DMS53 treated with DMSO at 0.1 percent for 48 hours (cell line): Measurements from ENCODE around the gene LRRC10B.
A peak's percentile ranks its signal among the peaks of the same experiment; 100 is the strongest.

Experiments used
- DNase-seq: peaks from one replicate; lab custom pipeline; 2025; ENCODE audit not compliant: unreplicated experiment; lab: John Stamatoyannopoulos, UW

The LRRC10B gene

DNA sequence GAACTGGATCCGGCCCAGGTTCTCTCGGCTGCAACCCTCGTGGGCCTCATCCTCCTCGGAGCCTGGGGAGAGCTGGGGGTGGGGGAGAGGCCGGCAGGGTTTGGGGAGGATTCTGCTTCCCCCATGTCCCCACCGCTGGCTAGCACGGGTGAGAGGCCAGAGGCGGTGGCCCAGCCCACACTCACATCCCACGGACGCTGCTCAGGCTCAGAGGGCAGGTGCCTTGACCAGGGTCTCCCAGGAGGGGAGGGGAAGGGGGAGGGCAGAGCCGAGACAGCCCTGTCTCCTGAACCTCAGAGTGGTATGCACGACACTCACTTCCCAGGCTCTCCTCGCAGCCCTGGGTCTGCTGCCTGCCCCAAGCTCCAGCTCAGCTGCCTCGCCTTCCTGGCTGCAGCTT is 19.6 kb downstream of the LRRC10B start:
- DNase-seq = no peak

DNA sequence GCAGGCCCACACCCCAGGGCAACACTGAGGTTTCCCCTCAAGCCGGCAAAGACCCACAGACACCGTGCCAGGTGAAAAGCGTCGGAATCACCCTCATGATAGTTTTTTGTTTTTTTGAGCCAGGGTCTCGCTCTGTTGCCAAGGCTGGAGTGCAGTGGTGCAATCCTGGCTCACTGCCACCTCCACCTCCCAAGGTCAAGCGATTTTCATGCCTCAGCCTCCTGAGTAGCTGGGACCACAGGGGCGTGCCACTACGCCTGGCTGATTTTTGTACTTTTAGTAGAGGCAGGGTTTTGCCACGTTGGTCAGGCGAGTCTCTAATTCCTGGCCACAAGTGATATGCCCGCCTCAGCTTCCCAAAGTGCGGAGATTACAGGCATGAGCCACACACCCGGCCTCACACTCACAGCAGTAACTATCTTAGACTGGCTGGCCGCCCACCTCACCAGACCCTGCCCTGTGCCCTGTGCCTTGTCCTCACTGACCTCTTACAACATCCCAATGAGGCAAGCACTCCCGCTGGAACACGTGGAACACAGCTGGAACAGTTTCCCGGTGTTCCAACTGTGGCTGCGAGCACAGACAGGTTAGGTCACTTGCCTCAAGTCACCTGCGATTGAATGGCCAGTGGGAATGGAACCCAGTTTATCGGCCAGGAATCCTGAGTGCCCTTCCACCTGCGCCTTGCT is 21.1 kb downstream of the LRRC10B start:
- DNase-seq = no peak

DNA sequence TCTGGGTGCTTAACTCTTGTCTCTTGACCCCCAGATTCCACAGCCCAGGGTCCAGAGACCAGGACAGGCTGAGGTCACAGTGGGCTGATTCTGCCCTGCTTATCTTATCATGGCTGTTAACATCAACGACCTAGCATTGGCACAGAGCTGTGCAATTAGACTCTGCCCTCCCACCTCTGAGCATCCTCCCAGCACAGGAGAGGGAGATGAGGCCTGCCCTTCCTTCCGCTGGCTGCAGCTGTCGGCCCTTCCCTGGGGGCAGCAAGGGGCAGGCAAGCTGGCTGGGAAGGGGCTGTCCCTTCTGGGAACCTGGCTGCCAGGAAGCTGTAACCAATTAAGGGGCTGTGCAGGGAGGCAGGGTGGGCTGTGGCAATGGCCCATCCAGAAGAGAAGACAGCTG is 22.5 kb downstream of the LRRC10B start:
- no peak for DNase-seq

DNA sequence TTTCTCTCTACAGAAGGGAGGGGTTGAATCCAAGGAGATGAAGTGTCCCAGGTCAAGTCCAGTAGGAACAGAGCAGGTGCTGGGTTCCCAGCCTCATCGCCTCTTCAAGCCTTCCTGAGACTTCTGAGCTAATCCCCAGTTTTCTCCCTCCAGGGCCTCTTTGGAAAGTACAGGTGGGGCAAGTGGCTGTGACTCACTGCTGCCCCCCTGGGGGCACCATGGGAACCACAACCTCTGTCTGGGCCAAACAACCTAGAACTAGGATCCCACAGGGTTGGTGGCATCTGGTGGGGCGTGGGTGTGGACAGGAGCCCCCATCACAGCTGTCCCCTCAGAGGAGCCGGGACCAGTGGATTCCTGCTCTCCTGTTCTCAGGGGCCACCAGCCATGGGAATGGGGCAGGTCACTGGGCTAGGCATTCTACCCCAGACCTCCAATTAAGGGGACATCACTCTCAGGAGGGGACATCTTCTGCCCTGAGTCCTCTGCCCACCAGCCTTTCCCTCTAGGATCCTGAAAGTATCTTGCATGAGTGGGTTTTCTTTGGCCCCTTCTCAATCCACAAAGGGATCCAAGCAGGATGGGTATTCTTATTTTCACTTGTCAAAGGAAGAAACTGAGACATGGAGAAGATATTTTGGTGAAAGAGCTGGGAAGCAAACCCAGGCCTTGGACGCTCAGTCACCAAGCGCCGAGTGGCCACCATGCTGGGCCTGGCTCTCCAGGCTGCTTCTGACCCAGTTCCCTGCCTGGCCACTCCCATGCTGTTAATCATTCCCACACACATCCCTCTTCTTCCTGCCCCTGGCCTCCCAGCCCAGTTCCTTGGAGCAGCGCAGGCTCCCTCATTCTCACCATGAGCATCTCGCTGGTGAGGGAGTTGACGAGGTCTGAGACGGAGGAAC is 23.8 kb downstream of the LRRC10B start:
- peak; percentile 82 for DNase-seq

DNA sequence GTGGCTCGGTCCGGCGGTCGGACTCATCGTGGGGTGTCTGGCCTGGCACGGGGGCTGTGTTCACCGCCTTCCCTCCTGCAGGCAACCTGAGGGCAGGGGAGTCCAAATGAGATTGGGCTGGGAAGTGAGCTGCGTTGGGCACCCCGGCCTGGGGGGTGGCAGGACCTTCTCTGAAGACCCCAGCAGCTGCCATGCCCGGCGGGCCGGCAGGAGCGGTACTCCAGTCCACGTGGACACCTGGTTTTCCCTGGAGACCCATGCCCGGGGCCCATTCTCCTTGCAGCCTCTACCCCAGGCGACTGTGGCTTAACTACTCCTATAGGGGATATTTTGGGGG is 24.5 kb downstream of the LRRC10B start:
- DNase-seq = no peak

DNA sequence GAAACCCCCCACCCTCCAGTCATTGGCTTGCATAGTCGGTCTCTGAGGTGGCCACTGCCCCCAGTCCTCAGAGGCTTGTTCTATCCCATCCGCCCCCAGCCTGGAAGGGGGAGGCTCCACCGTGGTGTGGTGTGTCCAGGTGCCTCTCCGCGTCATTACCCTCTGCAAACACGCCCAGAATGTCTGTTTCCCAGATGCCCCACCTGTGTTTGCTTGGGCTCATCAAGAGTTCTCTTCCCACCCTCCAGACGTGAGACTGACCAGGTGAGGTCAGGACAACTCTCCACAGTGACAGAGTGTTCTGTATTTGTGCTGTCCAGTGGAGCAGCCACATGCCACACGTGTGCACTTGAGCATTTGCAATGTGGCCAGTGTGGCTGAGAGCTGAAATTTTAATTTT is 24.9 kb downstream of the LRRC10B start:
- peak; percentile 97 for DNase-seq

DNA sequence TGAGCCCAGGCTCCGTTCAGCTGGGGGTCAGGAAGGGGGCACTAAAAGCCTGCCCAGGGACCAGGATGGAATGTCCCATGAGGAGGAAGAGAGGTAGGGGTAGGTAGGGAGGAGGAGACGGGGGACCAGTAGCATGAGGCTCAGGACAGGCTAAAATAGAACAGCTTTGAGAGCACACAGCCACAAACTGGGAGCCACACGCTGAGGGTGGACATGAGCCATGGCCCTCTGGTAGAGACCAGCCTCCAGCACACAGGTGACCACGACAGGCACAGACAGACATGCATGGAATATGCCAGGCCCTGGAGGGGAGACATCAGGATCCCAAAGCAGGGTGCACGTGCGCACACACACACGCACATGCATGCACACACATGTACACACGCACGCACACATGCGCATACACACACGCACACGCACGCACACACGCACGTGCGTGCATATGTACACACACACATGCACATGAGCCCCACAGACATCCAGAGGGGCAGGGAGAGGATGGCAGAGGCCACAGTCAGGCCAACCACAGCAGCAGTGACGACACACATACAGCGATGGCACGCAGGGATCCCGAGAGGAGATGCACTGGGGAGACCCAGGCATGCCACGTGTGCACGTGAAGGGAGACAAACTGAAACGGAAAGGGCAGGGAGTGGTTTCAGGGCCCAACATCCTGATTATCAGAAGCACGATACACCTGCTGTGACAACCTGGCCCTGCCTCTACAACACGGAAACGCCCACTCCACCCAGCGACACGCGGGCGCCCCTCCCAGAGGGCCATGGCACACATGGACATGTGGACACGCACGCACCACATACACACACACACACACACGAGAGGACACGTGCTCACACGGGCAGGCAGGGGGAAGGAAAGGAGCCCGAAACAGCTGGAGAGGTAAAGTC is 25.7 kb downstream of the LRRC10B start:
- peak; percentile 90 for DNase-seq

DNA sequence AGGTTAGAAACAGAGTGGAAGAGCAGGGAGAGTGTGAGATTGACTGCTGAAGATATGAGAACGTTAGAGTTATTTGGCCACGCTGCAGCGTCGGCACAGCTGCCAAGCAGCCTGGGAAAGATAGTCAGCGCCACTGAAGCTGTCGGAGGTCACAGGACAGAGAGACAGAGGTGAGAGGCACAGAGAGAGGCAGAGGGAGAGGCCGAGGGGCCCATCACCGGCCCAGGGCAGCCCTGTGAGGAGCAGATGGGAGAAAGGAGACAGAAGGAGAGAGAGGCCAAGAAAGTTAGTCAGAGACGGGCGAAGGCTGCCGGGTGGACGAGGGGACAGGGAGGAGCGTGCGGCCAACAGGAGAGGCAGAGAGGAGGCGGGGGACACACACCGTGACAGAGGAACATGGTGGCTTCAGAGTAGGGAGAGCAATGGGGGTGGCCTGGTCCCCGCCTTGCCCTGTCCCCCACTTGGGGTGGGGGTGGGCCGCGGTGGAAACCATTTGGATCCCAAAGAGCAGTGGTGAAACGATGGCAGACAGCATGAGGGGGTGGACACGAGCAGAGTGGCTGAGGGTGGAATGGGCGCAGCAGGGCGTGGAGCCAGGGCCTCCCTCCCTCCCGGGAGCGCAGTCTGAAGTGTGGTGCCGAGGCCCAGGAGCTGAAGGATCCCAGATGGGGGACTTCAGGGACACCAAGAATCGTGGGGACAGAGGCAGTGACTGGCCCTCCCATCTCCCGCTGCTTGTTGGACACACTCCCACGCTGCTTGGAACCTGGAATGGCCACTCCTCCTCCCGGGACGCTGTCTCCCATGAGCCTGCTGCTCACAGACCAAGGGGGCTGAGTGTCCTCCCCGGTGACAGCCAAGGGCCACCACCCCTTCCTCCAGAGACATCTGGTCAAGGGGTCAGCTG is 26.6 kb downstream of the LRRC10B start:
- no peak for DNase-seq

DNA sequence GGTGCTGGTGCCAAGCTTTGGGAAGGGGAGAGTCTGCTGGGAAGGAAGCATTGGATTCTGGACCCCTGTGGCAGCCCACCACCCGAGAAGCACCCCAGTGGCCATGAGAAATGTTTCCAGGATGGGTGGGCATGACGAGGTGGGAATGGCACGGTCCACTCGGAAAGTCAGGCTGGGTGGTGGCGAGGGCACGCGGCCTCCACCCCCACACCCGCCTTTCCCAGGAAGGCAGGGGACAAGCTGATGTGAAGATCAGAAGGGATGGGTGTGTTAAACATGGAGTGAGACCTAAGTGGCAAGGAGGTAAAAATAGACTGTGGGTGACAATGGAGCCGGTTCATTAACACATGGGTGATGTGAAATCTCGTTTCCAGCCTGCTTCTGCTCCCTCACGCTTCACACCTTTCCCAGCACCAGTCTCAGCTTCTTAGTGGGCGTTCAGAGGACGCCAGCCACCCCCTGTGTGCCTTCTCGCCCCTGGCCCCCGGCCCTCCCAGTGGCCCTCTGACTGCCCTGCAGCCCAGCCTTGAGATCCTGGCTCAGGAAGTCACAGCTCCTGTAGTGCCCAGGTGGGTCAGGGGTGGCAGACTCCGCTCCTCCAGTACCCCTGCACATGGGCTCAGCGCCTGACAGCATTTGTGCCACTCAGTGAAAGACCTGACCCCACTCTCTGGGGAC is 27.6 kb downstream of the LRRC10B start:
- no peak for DNase-seq

DNA sequence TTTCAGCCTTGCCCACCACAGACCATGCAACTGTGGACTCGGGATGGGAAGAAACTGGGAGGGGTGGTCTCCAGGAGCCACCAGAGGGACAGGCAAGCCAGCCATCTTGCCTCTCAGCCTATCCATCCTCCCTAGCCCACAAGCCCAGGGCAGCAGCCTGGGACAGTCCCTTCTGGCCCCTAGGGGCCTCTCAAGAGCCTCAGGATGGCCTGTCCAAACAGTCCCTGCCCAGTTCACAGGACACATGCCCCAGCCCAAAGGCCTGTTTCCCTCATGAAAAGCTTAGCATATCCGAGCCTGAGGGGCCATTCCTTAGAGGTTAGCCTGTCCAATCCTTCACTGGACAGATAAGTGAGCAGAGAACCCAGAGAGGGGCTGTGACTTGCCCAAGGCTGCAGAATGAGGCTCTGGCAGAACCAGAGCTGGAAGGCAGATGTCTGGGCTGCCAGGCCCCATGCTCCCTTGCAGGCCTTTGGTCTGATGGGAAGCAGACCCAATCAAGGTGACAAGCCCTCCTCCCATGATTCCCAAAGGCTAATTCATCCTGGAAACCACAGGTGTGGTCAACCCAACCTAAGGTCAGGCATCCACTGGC is 28.2 kb downstream of the LRRC10B start:
- DNase-seq = no peak

DNA sequence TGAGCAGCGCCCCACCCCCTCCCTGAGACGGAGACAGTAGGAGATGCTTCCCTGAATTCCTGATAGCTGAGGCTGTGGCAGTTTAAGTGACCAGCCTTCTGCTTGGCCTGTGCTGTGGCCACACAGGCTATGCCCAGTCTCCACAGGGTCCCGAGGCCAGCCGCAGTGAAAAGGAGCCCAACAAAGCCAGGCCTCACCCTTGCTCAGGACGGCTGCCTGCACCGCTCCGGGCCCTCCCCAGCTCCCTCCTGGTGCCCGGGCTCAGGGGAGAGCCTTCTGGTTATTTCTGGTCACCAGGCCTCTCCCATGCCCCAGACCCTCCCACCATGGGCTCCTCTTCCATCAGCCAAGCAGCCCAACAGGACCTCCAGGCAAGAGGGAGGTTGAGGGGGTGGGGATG is 28.8 kb downstream of the LRRC10B start:
- no peak for DNase-seq

DNA sequence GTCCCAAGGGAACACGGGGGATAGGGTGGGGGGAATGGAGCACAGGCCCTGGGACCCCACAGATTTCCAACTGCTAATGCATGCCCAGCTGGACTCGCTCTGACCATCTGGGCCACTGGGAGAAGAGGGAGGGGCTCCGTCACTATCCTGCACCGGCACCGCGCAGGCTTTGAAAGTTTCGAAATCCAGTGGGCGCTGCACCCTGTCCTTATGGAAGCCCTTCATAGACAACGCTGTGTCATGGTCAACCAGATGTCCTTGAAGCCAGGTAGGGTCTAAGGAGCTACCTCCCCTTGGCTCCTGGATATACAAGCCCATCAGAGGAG is 30.1 kb downstream of the LRRC10B start:
- no peak for DNase-seq

DNA sequence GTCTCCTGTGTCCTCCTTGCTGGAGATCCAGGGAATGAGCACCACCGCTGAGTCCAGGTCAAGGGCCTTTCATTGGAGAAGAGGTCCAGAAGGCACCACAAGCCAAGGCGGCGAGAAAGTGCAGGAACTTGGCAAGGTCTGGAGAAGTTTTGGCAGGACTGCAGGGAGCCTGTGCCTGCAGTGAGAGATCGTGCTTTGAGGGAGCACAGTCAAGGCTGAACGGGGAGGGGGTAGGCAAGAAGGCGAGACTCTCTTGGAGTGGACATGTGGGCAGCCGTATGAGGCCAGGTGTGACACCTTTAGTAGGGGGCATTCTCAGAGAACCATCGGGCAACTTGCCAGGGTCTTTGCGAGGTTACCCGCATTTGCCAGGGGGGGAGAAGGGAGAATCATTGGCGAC is 30.5 kb downstream of the LRRC10B start:
- DNase-seq = no peak

DNA sequence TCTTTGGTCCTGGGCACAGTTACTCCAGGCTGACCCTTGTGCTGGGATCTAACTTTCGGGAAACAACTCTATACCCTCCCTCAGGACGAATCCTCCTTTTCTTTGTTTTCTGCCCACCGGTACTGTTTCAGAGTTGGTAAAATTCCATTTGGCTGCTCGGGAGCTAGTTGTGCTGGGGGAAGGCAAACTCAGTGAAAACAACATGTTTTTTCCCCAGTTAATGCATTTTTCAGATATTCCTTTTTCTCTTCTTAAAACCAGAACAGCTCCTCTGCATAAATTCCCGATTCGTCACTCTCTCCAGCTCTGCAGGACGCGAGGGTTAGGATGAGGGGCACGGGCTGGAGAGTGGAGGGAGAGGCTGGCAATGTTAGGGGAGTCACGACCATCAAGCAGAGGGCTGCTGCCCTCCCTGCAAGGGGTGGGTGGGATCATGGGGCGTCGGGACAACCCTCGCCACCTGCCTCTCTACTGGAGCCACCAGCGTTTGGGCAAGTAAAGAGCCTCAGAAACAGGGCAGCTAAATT is 31.3 kb downstream of the LRRC10B start:
- DNase-seq = no peak

DNA sequence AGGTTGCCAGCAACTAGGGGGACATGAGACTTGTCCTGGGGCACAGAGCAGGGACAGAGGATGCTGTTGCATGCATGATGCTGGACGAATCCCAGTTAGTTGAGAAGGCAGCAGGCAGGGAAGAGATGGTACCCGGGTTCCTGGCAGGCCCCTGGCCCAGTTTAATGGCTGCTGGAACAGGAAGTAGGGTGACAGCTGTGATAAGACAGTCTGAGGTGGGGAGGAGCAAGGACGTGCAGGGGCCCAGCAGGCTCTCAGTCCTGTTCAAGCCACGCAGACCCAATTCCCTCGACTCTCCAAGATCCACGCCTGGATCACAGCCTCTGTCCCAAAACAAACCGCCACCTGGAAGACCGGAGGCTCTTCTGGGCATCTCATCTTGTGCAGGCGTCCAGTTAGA is 32.0 kb downstream of the LRRC10B start:
- no peak for DNase-seq

DNA sequence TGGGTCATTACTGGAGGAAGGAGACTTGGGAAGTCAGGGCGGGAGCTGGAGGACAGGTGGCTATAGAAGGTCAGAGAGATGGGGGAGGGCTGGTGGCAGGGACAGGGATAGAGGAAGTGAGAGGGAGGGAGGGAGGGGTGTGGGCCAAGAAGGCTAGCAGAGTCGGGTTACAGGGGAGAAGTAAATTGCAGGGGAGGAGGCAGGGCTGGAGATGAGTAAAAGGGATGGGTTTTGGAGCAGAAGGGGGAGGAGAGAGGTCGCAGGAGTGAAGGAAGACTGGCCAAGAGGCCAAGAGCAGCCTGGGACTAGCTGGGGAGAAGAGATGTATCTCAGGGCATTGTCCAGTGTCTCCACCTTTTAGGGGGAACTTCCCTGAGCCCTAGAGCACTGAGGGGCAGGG is 33.0 kb downstream of the LRRC10B start:
- DNase-seq = peak; percentile 51

DNA sequence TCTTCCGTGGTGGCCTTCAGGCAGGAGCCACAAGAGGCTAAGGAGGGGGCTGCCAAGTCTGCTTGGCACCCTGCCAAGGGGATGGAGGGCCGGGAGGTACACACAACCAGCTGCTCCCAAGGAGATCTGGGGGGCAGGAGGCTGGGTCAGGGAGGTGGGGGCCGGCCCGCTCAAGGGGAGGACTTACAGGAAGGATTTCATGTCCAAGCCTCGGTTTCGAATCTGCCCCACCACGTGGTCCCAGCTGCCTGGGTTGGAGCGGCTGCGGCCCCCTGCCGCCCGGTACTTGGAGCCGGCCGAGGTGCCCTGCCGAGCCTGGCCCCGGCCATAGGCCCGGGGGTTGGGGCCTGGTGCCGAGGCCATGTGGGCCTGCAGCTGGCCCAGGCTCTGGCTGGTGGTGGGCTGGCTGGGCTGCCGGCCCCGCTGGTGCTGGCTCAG is 33.5 kb downstream of the LRRC10B start:
- no peak for DNase-seq

DNA sequence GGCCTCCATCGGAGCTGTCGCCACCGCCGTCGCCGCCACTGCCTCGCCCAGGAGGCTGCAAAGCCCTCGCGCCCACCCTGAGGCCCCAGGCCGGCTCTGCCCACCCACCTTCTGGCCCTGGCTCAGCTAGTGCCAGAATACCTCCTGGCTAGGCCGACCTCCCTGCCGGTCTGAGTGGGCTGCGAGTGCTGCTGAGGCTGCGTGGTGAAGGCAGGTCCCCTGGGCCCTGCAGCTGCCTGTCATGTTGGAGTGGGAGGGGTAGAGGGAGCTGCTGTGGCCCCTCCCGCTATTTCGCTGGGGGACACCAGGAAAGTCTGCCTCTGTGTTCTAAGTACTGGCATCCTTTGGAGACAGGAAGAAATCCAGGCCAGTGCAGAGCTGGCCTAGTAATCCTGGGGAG is 34.2 kb downstream of the LRRC10B start:
- DNase-seq = no peak

DNA sequence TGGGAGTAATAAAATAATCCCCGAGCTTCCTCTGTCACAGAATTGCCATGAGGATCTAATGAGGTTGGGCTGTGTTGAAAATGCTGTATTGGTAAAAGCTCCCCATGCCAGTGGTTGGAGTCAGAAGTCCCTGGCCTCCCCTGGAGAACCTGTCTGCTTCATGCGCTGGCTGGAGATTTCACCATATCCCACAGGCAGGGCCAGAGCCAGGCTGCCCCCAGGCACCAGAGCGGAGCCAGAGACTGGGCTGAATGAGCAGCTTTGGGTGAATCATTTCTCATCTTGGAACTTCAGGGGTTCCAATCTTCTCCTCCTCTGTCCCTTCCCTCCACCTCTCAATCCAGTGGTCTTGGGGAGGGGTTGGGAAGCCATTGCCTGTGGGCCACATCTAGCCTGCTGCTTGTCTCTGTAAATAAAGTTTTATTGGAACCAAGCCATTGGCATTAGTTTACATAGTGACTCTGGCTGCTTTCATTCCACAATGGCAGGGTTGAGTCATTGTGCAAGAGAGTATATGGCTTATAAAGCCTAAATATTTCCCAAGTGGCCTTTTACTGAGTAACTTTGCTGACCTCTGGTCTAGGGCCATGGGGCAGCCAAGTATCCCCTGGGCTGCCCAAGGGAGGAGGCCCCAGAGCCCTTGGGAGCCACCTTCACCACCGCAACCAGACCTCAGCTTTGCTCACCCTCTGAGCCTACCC is 35.2 kb downstream of the LRRC10B start:
- DNase-seq = no peak
